HFFc6 (cell line): Measurements from ENCODE around the gene KCNC1. TPM values are rescaled to one million over a fixed set of nuclear protein-coding genes. Genes with fewer than 3 reads are reported as not detected.

Experiments used
- DNase-seq: peaks from one replicate; pipeline ENCODE4 v3.0.0-alpha.2; 2018
- H3K27ac Mint-ChIP-seq: 2 replicates; pipeline ENCODE4 v1.8.0; 2020; ENCODE audit warnings: mild to moderate bottlenecking, mixed read lengths
- H3K27me3 Mint-ChIP-seq: 2 replicates; pipeline ENCODE4 v1.8.0; 2021; ENCODE audit warnings: mild to moderate bottlenecking, moderate library complexity, mixed read lengths; ENCODE audit not compliant: insufficient read depth
- H3K36me3 Mint-ChIP-seq: 2 replicates; pipeline ENCODE4 v1.8.0; 2021; ENCODE audit warnings: low read depth, mixed read lengths
- H3K4me1 Mint-ChIP-seq: 2 replicates; pipeline ENCODE4 v1.8.0; 2020; ENCODE audit warnings: low read depth, mixed read lengths
- H3K4me3 Mint-ChIP-seq: 2 replicates; pipeline ENCODE4 v1.8.0; 2020; ENCODE audit warnings: mild to moderate bottlenecking, moderate library complexity, mixed read lengths
- H3K9me3 Mint-ChIP-seq: 2 replicates; pipeline ENCODE4 v1.8.0; 2020; ENCODE audit warnings: mild to moderate bottlenecking, mixed read lengths
- CTCF ChIP-seq: fragments of 200-600 bp; sonication (generic); IDR thresholded peaks from 2 replicates; pipeline ENCODE4 v1.5.0; 2021; ENCODE audit warnings: antibody characterized with exemption, mild to moderate bottlenecking
- total RNA-seq, 6 experiments: library from RNA; stranded (reverse); fragmentation: NEBNext Ultra II Directional; extraction: Animal tissue kit (Norgen Biotek cat#: 25700); gene quantifications; 2 replicates in 1 of 6; 3 replicates in 5 of 6; pipeline ENCODE4 v1.2.3, GENCODE V29; 2021

KCNC1 gene
- total RNA-seq, 6 experiments from 2014 or later = not detected

DNA sequence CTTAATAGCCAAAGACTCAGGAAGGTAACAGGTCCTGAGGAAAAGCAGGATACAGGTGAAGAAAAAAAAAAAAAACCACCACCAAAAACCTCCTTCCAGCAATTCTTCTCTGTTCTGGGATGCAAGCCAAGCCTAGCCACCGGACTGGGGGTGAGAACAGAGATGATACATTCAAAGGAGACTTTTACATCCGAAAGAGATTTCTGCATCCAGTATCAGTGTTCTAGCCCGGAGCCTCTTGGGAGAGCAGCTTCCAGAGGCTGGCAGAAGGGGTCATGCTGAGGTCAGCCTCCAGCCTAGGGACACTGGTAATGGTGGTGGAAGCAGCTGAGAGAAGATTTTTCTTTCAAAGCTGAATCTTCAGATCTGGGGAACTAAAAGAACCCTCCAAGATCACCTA is 76.2 kb downstream of the KCNC1 start:
- no peak for DNase-seq
- no peak overlapping the region for H3K4me3 Mint-ChIP-seq
- peaks cover 3% of the 10 kb centered on the region for H3K27me3 Mint-ChIP-seq
- no peaks in the 10 kb centered on the region for H3K9me3 Mint-ChIP-seq
- no peak for TF ChIP-seq CTCF
- H3K4me1 Mint-ChIP-seq = peaks cover 17% of the 10 kb centered on the region
- H3K27ac Mint-ChIP-seq = no peak overlapping the region
- H3K36me3 Mint-ChIP-seq = peaks cover 4% of the 10 kb centered on the region; the same call in 1 of the 2 replicates

GRCh38 chr11:17811352-17811751 is 76.8 kb downstream of the KCNC1 start:
- peaks cover 3% of the 10 kb centered on the region for H3K27me3 Mint-ChIP-seq
- no peak overlapping the region for H3K4me3 Mint-ChIP-seq
- H3K27ac Mint-ChIP-seq = no peak overlapping the region
- H3K36me3 Mint-ChIP-seq = peaks cover 4% of the 10 kb centered on the region; the same call in 1 of the 2 replicates
- peaks cover 17% of the 10 kb centered on the region for H3K4me1 Mint-ChIP-seq
- TF ChIP-seq CTCF = no peak
- no peak for DNase-seq
- H3K9me3 Mint-ChIP-seq = no peaks in the 10 kb centered on the region

DNA sequence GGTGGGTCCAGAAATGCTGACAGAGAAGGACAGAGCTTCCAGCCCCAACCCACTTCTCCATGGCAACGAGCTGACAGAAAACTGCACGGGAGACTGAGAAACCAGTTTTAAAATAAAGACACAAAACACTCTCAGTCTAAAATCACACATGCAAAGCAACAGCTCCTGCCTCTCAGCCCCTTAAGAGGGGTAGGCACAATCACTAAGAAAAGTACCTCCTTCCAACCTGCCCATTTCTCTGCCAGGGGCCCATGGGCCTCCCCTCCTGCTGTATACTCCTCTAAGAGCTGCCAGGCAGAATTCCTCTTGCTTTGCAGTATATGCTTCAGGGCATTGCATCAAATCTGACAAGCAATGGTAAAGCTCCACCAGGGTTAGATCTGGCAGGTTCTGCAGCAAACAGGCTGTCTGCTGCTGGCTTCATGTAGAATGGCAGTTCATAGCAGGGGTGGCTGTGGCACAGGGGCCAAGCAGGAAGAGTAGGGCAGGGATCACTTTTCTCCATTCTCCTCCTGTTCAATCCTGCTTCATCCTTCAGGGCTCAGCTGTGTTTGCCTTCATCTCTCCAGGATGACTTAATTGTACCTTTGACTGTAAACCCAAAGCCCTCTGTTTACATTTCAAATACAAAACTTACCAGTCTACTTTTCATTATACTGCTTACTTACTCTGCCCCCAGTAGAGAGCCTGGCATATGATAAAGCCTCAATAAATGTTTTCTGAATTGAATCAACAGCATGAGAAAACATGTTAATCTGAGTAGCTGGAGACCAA is 77.7 kb downstream of the KCNC1 start:
- Mint-ChIP-seq H3K4me3 (no peak overlapping the region), H3K4me1 (peaks cover 17% of the 10 kb centered on the region), H3K27ac (no peak overlapping the region), H3K36me3 (peaks cover 4% of the 10 kb centered on the region; the same call in 1 of the 2 replicates), H3K9me3 (no peaks in the 10 kb centered on the region), H3K27me3 (peaks cover 3% of the 10 kb centered on the region)
- DNase-seq = no peak
- no peak for TF ChIP-seq CTCF

DNA sequence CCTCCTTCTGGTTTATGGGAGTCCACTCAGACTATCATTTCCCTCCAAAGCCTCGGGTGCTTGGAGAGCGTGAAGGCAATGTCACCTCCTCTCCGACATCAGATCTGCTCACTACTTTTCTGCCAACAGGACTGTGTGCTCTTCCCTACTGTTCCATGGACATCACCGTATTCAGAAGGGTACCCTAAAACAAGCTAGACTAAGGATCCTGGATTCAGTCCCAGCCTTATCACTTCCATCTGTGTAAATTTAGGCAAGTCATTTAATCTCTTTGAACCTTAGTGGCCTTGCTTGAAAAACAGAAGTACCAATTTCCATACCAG is 78.2 kb downstream of the KCNC1 start:
- Mint-ChIP-seq H3K27me3 (peaks cover 3% of the 10 kb centered on the region), H3K27ac (no peak overlapping the region), H3K4me3 (no peak overlapping the region), H3K36me3 (peaks cover 4% of the 10 kb centered on the region; the same call in 1 of the 2 replicates), H3K4me1 (peaks cover 17% of the 10 kb centered on the region), H3K9me3 (no peaks in the 10 kb centered on the region)
- no peak for DNase-seq
- no peak for TF ChIP-seq CTCF

GRCh38 chr11:17813391-17814059 is 78.9 kb downstream of the KCNC1 start:
- DNase-seq = no peak
- no peak overlapping the region for H3K4me3 Mint-ChIP-seq
- H3K27ac Mint-ChIP-seq = no peak overlapping the region
- TF ChIP-seq CTCF = no peak
- peaks cover 3% of the 10 kb centered on the region for H3K27me3 Mint-ChIP-seq
- no peaks in the 10 kb centered on the region for H3K9me3 Mint-ChIP-seq
- H3K36me3 Mint-ChIP-seq = no peaks in the 10 kb centered on the region
- peaks cover 17% of the 10 kb centered on the region for H3K4me1 Mint-ChIP-seq
